Loucy (cell line): ENCODE measurements around the gene PARD3B.

Experiments used
- H2AFZ ChIP-seq: fragments of 200-600 bp; sonication (generic); 2 replicates; pipeline ENCODE4 v1.6.0; 2016; ENCODE audit warnings: antibody characterized with exemption, mild to moderate bottlenecking, low read length, moderate library complexity
- H3F3A ChIP-seq: fragments of 200-600 bp; 2 replicates; pipeline ENCODE4 v1.6.0; 2016; ENCODE audit warnings: antibody characterized with exemption, low read depth, mild to moderate bottlenecking
- H3K27me3 ChIP-seq: fragments of 200-600 bp; sonication (generic); 2 replicates; pipeline ENCODE4 v1.6.1; 2014; ENCODE audit warnings: low read length, mild to moderate bottlenecking; ENCODE audit not compliant: insufficient read depth, poor library complexity, severe bottlenecking
- H3K36me3 ChIP-seq: fragments of 200-600 bp; sonication (generic); 2 replicates; pipeline ENCODE4 v1.6.1; 2016; ENCODE audit warnings: low read length; ENCODE audit not compliant: insufficient read depth
- H3K4me1 ChIP-seq: fragments of 200-600 bp; sonication (generic); 2 replicates; pipeline ENCODE4 v1.5.1; 2014; ENCODE audit warnings: low read length, mild to moderate bottlenecking; ENCODE audit not compliant: insufficient read depth, poor library complexity, severe bottlenecking
- H3K4me2 ChIP-seq: fragments of 200-600 bp; sonication (generic); 2 replicates; pipeline ENCODE4 v1.6.0; 2014; ENCODE audit warnings: antibody characterized with exemption, low read length, low read depth, mild to moderate bottlenecking; ENCODE audit not compliant: poor library complexity, severe bottlenecking
- H3K4me3 ChIP-seq: fragments of 200-600 bp; sonication (generic); 2 replicates; pipeline ENCODE4 v1.5.1; 2014; ENCODE audit warnings: low read length, mild to moderate bottlenecking, mixed read lengths; ENCODE audit not compliant: poor library complexity, severe bottlenecking
- H3K79me2 ChIP-seq: fragments of 200-600 bp; sonication (generic); 2 replicates; pipeline ENCODE4 v1.6.1; 2014; ENCODE audit warnings: low read length; ENCODE audit not compliant: insufficient read depth
- H3K9ac ChIP-seq: fragments of 200-600 bp; sonication (generic); 2 replicates; pipeline ENCODE4 v1.6.0; 2014; ENCODE audit warnings: mild to moderate bottlenecking, low read depth, low read length, moderate library complexity; ENCODE audit not compliant: poor library complexity, severe bottlenecking
- H3K9me2 ChIP-seq: fragments of 200-600 bp; sonication (generic); replicated peaks from 2 replicates; pipeline ENCODE4 v1.6.1; 2016; ENCODE audit warnings: low read depth, low read length, mixed read lengths
- H3K9me3 ChIP-seq: fragments of 200-600 bp; sonication (generic); 2 replicates; pipeline ENCODE4 v1.6.1; 2014; ENCODE audit warnings: mild to moderate bottlenecking, antibody characterized with exemption, low read length, low read depth; ENCODE audit not compliant: insufficient read depth
- H4K20me1 ChIP-seq: fragments of 200-600 bp; sonication (generic); 2 replicates; pipeline ENCODE4 v1.6.0; 2014; ENCODE audit warnings: antibody characterized with exemption, low read length, mild to moderate bottlenecking; ENCODE audit not compliant: insufficient read depth, poor library complexity, severe bottlenecking
- CTCF ChIP-seq: fragments of 200-600 bp; sonication (generic); conservative IDR thresholded peaks from 2 replicates; pipeline ENCODE4 v1.5.1; 2014; ENCODE audit warnings: mild to moderate bottlenecking, antibody characterized with exemption, low read length
- EZH2phosphoT487 ChIP-seq: fragments of 200-600 bp; IDR thresholded peaks from 2 replicates; pipeline ENCODE4 v1.6.1; 2018; ENCODE audit warnings: antibody characterized with exemption, mild to moderate bottlenecking, moderate library complexity, borderline replicate concordance

Gene PARD3B

GRCh38 chr2:204931562-204931961 lies 386.3 kb downstream of the PARD3B start:
- no peaks in the 10 kb centered on the region for H3K4me1 ChIP-seq
- H3K4me3 ChIP-seq: no peak overlapping the region
- no peaks in the 10 kb centered on the region for H3K9me2 ChIP-seq
- H3F3A ChIP-seq: no peaks in the 10 kb centered on the region
- H3K79me2 ChIP-seq: no peaks in the 10 kb centered on the region
- H3K9me3 ChIP-seq: no peaks in the 10 kb centered on the region
- no peak for TF ChIP-seq EZH2phosphoT487
- TF ChIP-seq CTCF: no peak
- no peaks in the 10 kb centered on the region for H3K36me3 ChIP-seq
- H2AFZ ChIP-seq: no peak overlapping the region
- H3K9ac ChIP-seq: no peak overlapping the region
- no peaks in the 10 kb centered on the region for H3K27me3 ChIP-seq
- H4K20me1 ChIP-seq: no peaks in the 10 kb centered on the region
- no peak overlapping the region for H3K4me2 ChIP-seq

- no peaks in the 10 kb centered on the region for H3K36me3 ChIP-seq
- no peak overlapping the region for H3K4me3 ChIP-seq
- no peaks in the 10 kb centered on the region for H3K4me1 ChIP-seq
- no peak overlapping the region for H3K9ac ChIP-seq
- H2AFZ ChIP-seq: no peak overlapping the region
- no peaks in the 10 kb centered on the region for H3F3A ChIP-seq
- no peaks in the 10 kb centered on the region for H3K9me3 ChIP-seq
- no peaks in the 10 kb centered on the region for H3K27me3 ChIP-seq
- H3K4me2 ChIP-seq: no peak overlapping the region
- H4K20me1 ChIP-seq: no peaks in the 10 kb centered on the region
- H3K79me2 ChIP-seq: no peaks in the 10 kb centered on the region
- no peaks in the 10 kb centered on the region for H3K9me2 ChIP-seq
- TF ChIP-seq EZH2phosphoT487 (no peak), CTCF (no peak)
Observed at GRCh38 chr2:204933735-204934374, 388.6 kb downstream of the PARD3B start.

GRCh38 chr2:204944927-204945326 lies 399.7 kb downstream of the PARD3B start:
- H2AFZ ChIP-seq: no peak overlapping the region
- H3K9ac ChIP-seq: no peak overlapping the region
- TF ChIP-seq EZH2phosphoT487 (no peak), CTCF (no peak)
- no peaks in the 10 kb centered on the region for H3K9me2 ChIP-seq
- no peak overlapping the region for H3K4me3 ChIP-seq
- H3F3A ChIP-seq: no peaks in the 10 kb centered on the region
- peaks cover 18% of the 10 kb centered on the region for H3K9me3 ChIP-seq
- H3K4me2 ChIP-seq: no peak overlapping the region
- H4K20me1 ChIP-seq: no peaks in the 10 kb centered on the region
- H3K4me1 ChIP-seq: peaks cover 13% of the 10 kb centered on the region
- no peaks in the 10 kb centered on the region for H3K79me2 ChIP-seq
- no peaks in the 10 kb centered on the region for H3K27me3 ChIP-seq
- no peaks in the 10 kb centered on the region for H3K36me3 ChIP-seq
